Liver (tissue), 3 donors: ENCODE data around the gene CST7.
"Not testable (repeated sequence)": the region's sequence is repeated elsewhere in the genome, so short reads cannot be mapped to it uniquely, and the experiment has no call there.

Experiments
- FOXA1 ChIP-seq: IDR thresholded peaks from 2 replicates; pipeline ENCODE4 v1.6.1; 2016; ENCODE audit warnings: antibody characterized with exemption
- HNF4A ChIP-seq, 2 donors: conservative IDR thresholded peaks; 2 replicates each; pipeline ENCODE4 v1.6.1; 2016; ENCODE audit warnings: antibody characterized with exemption in 2 of 2, mild to moderate bottlenecking in 2 of 2
- JUND ChIP-seq, 2 donors: IDR thresholded peaks; 2 replicates each; pipeline ENCODE4 v1.6.1; 2016; ENCODE audit warnings: antibody characterized with exemption in 2 of 2
- RAD21 ChIP-seq, 2 donors: IDR thresholded peaks; 2 replicates each; pipeline ENCODE4 v1.6.1; 2016; ENCODE audit warnings: antibody characterized with exemption in 2 of 2, mild to moderate bottlenecking in 2 of 2
- TAF1 ChIP-seq: conservative IDR thresholded peaks from 2 replicates; pipeline ENCODE4 v1.6.1; 2016; ENCODE audit warnings: antibody characterized with exemption, mild to moderate bottlenecking
- TF ChIP-seq, protein P1 (sequence below): fragments of 150-350 bp; IDR thresholded peaks from 2 replicates; pipeline ENCODE4 v1.5.1; 2017; ENCODE audit warnings: improper control_type of control experiment, low read depth, low read length; ENCODE audit not compliant: missing input control
- donor health status: healthy.
- donor health status: healthy.

DNA sequence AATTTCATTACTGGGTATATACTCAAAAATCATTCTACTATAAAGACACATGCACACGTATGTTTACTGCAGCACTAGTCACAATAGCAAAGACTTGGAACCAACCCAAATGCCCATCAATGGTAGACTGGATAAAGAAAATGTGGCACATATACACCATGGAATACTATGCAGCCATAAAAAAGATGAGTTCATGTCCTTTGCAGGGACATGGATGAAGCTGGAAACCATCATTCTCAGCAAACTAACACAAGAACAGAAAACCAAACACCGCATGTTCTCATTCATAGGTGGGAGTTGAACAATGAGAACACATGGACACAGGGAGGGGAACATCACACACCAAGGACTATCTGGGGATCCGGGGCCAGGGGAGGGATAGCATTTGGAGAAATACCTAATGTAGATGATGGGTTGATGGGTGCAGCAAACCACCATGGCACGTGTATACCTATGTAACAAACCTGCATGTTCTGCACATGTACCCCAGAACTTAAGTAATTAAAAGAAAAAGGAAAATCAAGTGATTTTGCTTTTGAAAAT, 602 bp upstream of the CST7 start:
- TF ChIP-seq, protein P1, sequence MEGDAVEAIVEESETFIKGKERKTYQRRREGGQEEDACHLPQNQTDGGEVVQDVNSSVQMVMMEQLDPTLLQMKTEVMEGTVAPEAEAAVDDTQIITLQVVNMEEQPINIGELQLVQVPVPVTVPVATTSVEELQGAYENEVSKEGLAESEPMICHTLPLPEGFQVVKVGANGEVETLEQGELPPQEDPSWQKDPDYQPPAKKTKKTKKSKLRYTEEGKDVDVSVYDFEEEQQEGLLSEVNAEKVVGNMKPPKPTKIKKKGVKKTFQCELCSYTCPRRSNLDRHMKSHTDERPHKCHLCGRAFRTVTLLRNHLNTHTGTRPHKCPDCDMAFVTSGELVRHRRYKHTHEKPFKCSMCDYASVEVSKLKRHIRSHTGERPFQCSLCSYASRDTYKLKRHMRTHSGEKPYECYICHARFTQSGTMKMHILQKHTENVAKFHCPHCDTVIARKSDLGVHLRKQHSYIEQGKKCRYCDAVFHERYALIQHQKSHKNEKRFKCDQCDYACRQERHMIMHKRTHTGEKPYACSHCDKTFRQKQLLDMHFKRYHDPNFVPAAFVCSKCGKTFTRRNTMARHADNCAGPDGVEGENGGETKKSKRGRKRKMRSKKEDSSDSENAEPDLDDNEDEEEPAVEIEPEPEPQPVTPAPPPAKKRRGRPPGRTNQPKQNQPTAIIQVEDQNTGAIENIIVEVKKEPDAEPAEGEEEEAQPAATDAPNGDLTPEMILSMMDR = not testable (repeated sequence)
- not testable (repeated sequence) for TF ChIP-seq FOXA1; RAD21 (IDR thresholded peaks at IDR 0.05); TAF1; JUND (IDR thresholded peaks at IDR 0.05); HNF4A (conservative IDR thresholded peaks at IDR 0.05)
